Activated CD4-positive, alpha-beta T cell treated with anti-CD3 and anti-CD28 coated beads for 4 hours (primary cell): ENCODE measurements around the gene CTNNA3.
"Not testable (repeated sequence)": the region's sequence is repeated elsewhere in the genome, so short reads cannot be mapped to it uniquely, and the experiment has no call there.

Source experiments
- DNase-seq, 2 donors: peaks; one replicate each; pipeline ENCODE4 v3.0.0-alpha.2; 2020

CTNNA3 gene

DNA sequence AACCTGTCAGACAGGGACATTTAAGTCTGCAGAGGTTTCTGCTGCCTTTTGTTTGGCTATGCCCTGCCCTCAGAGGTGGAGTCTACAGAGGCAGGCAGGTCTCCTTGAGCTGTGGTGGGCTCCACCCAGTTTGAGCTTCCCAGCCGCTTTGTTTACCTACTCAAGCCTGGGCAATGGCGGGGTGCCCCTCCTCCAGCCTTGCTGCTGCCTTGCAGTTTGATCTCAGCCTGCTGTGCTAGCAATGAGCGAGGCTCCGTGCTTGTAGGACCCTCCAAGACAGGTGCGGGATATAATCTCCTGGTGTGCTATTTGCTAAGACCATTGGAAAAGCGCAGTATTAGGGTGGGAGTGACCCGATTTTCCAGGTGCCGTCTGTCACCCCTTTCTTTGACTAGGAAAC, 1360.2 kb downstream of the CTNNA3 start:
- not testable (repeated sequence) for DNase-seq

DNA sequence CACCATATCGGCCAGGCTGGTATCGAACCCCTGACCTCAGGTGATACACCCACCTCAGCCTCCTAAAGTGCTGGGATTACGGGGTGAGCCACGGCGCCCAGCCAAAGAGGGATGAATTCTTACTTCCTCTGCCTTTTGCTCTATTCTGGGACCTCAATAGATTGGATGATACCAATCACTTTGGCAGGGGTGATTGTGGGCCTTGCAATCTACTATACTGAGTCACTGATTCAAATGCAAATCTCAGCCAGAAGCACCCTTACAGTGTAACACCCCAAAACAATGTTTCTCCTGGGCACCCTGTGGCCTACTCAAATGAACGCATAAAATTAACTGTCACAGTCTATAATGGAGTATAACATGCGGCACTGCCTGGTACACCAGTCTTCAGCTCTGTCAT, 1366.8 kb downstream of the CTNNA3 start:
- DNase-seq, result no peak

DNA sequence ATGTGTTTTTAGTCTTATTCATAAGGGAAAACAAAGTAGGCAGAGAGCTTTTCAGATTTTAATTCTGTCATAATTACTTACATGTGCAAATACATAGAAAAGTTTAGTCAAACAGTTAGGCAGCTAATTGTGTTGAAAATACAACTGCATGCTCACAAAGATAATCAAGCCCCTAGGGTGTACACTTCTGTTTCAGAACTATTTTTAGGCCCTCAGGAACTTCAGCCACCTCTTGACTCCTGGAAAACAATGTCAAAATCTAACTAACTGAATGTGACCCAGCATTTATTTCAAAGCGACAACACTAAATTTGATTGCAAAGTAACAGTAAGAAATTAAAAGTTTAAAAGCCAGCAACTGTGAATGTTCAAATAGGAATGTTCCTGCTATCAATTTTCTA, 1369.1 kb downstream of the CTNNA3 start:
- DNase-seq, result no peak

DNA sequence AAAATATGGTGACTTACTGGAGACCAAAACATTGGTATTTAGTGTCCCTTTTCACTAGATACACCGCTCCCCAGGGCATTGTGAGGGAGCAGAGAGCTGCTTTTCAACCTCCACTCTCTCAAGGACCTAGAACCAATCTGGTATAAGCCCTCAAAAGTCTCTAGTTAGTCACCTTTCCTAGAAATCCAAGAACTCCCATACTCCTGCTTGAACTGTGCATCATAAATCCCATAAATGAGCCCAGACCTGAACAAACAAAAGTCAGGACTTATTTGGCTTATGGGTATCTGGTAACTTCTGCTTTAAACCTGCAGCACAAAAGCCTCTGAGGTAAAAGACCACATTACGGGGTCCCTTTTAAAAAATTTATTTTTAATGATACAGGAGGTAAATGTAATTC, 1373.2 kb downstream of the CTNNA3 start:
- no peak for DNase-seq

DNA sequence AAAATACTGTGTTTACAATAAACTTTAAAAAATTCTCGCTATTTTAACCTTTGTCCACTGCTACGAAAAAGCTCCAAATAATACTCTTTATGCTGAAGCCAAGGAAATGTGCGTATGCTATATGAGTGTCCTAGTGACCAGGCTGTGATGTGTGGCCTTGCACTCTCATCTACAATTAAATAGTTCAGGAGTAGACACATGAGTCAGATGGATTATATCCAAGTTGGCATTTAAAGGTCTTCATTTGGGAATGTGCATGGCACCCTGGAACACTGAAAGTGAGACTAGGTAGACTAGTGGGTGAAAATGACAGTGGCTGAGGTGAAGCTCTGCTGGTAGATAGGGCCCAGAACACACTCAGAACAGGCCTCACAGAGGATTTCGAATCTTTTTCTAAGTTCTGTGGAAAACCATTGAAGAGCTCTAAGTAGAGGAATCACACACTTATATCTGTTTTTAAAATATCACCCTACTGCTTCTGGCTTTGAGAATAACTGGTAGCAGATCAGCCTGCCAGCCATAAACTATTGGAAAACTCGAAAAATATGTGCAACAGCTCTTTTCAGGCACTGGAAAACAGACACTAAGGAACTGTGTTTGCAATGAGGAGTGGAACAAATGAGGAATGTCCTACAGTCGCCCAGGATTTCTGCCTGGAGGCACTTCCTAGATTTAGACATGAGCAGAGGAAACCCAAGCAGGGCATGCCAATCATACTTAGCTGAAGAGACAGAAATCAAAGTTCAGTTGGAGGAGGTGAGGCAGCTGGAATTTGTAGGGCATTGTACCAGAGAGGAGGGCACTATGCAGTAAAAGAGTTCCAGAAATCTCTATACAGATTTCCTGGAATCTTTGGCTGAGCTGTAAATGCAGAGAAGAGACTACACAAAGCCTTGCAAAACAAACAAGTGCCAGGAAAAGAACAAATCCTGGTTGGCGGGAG, 1374.0 kb downstream of the CTNNA3 start:
- DNase-seq, result no peak

DNA sequence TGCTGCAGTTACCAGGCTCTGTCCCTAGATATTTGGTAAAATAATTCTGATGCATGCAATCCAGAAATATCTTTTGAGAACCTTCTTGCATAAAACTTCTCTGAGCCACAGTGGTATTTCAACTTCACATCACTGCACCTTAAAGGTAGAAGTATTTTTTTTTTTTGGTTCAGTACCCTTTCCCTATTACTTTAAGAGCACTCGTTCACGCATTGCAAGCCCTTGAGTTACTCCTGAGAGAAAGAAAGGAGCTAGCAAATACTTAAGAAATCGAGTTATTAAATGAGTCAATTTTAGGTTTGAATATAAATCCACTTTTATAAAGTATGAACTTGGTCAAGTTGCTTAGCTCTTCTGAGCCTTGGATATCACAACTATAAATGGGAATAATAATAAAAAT, 1377.2 kb downstream of the CTNNA3 start:
- DNase-seq, result no peak

DNA sequence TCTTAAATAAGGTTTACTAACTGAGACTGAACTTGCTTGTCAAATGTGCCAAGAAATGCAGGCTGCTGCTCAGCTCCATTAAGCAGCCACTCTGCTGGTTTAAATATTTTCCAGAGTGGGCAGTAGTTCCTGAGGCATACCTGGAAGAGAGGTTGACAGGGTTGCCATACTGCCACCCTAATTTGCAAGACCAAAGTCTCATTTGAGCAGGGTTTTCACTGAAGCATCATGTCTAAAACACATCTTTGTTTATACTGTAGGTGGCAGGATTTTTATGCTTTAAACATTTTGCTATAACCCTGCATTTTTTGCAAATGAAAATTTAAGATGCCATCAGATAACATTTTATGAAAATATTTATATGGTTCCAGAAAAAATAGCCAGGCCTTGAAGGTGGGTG, 1388.2 kb downstream of the CTNNA3 start:
- DNase-seq, result no peak

DNA sequence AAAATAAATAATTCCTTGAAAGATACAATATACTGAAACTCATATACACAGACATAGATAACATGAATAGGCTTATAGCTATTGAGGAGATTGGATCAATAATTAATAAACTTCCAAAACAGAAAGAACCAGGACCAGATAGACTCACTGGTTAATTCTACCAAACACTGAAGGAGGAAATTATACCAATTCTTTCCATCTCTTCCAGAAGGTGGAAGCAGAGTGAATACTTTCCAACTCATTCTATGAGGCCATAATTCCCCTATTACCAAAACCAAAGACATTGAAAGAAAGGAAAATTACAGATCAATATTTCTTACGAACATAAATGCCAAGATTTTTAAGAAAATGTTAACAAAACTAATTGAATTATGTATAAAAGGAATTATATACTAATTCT, 1394.9 kb downstream of the CTNNA3 start:
- DNase-seq, result no peak

DNA sequence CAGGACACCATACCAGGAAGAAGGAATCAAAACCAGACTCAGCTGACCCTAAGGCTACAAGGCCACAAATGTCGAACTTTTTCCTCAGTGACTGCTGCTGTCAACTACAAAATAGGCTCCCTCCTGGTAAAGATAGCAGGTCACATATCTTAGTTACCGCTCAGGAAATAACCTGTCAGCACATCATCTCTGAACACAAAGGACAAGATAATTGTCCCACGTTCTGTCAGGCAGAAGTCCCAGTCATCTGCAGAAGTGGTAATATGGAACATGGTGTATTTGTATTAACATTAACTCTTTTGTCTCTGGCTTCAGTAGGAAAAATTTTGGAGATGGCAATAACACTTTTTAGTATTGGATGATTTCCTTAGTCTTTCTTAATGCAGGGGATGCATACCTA, 1400.4 kb downstream of the CTNNA3 start:
- no peak for DNase-seq

DNA sequence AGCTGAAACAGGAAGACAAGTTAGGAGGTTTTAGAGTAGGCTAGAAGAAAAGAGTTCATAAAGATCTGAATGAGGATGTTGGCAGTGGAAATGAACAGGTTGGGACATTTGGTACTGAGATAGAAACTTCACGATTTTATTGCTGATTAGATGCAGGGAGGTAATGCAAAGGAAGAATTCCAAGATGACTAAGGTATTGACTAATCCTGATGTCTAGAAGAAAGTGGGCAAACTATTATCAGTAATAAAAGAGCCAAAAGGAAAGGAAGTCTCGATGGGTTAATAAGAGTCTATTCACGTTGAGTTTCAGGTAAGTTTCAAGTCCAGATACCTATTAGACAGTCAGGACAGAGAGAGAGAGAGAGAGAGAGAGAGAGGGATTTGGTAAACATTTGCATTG, 1401.5 kb downstream of the CTNNA3 start:
- no peak for DNase-seq

DNA sequence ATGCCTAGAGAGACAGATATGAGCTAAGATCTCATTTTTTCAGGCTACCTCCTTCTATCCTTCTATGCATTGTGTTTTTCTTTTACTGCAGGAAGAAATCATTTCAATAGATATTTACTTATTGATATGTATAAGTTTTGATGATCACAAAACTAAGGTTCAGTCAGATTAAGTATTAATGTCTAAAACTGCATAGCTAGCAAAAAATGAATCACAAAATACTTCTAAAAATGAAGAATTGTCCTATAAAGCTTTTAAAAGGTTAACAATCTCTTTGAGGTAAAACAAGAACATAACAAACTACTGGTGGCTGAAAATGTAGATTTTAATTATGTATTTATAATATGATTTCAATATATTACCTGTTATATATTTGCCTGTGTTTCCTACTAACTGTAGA, 1403.1 kb downstream of the CTNNA3 start:
- no peak for DNase-seq

DNA sequence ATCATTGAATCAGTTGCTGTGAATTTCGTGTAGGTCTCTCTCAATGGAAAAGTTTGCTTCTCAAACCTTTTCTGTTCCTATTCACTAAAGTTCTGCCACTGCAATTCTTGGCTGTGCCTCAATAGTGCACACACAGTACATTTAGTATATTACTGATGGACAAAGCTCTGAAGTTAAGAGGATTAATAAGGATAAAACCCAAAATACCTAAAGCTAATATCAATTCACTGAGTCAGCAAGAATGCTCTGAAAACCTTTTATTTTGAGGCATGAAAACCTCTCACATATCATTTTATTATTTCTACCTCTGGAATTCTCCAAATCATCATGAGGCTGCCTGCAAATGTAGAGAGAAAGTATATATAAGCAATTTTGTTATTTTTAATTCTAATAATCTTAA, 1403.5 kb downstream of the CTNNA3 start:
- no peak for DNase-seq

DNA sequence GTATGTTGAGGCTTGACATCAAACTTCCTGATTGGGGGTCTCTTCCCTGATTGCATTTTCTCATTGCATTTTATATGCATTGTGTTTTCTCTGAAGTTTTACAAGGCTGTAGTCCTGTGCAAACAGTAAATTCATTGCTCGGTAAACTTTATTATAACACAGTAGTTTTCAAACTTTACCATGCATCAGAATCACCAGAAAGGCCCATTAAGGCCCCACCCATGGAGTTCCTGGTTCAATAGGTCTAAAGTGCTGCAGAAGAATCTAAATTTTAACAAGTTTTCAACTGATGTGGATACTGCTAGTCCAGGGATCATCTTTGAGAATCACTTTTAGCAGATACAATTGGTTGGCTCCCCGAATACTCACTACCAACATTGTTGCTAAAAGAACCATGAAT, 1404.9 kb downstream of the CTNNA3 start:
- DNase-seq, result no peak

DNA sequence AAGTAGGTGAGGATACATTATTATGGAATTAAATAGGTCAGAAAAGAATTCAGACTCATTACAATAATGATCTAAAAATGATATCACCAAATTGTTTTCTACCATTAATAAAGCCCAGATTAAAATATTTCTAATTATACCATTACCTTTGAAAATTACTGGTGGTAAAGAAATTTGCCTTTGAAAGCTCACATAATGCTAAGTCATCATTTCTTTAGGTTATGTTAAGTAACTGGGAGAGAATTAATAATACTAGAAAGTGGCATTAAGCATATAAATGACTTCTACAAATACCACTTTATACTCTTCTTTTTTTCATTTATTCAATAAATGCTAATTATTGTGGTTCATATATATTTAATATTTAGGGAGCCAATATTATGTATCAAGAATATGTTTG, 1411.4 kb downstream of the CTNNA3 start:
- DNase-seq, result no peak

DNA sequence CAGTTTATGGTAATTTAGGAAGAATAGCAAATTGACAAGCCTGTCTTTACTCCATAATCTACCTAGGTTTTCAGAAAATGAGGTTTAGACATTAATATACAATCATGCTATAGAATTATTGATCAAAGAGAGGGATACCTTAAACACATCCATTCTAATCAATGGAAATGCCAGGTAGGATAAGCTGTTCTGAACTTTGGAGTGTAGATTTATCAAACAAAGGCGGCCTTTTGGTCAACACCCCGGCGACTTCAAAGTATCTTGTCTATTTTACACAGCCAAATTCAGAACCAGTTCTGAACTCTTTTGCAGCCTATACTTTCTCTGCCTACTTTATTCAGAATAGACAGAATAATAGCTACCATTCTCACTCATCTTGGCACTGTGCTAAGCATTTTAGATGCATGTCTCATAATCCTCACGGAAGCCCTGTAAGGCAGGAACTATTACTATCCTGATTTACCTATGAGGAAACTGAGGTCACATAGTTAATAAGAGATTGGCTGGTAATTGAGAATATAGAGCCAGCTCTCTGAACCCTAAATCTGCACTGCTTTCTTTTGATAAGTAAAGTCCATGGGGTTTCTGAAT, 1412.0 kb downstream of the CTNNA3 start:
- DNase-seq, result no peak

DNA sequence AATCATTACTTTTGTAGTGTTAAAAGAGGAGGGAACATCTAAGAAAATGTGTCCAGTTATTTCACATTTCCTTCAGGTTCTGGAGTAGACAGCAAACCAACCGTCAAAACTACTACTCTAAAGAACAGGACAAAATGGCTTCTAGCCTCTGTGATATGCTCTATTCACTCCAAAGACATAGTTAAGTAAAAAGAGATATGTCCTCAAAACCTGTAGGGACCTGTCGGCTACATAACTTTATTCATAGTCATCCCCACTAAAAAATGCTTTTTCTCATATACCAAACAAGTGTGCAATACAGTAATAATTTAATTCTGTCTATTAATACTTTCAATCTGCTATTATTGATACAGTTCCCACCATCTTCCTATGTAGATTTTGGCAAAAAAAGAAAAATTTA, 1412.9 kb downstream of the CTNNA3 start:
- no peak for DNase-seq

DNA sequence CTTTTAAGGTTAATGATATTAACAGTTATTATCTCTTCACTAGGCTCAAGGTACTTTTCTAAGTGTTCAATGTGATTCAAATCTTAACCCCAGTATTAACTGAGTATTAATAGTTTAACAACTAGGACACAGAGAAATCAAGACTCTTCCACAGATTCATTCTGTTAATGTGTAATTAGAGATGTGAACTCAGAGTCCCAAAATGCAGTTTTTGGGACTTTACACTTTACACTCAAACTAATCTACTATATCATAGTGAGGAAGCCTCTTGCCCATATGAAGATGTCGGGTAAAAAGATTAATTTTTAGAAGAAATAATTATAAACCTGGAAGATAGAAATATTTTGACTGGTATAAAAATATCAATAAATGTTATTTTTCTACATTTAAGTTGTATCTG, 1414.7 kb downstream of the CTNNA3 start:
- no peak for DNase-seq

DNA sequence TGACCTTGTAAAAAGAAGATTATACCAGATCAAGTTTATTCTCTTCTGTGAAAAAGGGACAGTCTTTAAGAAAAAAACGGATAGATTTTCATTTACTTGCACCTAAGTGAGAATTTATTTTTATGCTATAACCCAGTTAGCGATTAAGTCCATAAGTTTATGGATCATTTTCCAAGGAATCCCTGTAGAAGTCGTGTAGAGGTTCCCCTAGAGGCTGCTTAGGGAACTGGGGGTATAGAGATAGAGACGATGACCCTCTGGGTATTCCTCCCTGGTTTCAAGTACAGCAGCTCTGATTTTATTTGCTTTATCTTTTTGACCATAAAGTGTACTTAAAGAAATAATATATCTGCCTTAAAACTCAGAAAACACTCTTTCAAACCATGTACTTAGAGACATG, 1418.5 kb downstream of the CTNNA3 start:
- no peak for DNase-seq

DNA sequence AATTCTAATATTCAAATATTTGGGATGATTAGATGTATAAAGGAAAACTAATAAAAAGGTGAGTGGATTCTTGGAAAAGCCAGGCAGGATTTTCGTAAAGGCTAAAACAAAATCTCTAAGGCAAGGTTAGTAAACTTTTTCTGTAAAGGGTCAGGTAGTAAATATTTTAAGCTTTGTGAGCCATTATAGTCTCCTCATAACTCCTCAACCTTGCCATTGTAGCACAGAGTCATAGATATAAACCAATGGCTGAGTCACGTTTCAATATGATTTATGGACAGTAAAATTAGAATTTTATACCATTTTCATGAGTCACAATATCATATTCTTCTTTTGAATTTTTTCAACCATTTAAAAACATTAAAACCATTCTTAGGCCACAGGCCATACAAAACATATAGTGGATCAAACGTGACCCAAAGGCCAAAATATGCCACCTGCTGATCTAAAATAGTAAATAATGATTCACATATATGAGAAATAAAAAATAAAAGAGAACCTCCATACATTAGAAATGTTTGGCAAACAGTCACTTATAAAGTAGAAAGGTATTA, 1422.0 kb downstream of the CTNNA3 start:
- no peak for DNase-seq

DNA sequence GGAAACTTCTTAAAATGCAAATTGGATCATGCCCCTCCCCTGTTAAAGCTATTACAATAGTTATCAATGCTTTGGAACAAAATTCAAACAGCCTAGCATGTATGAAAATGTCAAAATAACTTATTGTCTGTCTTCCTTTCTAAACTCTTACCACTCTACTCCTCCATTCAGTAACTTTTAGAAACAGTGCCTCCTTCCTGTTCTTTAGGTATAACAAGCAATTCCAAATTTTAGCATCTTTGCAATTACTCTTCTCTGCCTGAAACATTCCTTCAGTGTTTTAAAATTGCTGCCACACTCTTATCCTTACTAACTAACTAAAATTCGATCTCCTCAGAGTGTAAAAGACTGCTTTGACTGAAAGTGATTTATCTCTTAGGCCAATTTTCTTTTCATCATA, 1430.6 kb downstream of the CTNNA3 start:
- no peak for DNase-seq

DNA sequence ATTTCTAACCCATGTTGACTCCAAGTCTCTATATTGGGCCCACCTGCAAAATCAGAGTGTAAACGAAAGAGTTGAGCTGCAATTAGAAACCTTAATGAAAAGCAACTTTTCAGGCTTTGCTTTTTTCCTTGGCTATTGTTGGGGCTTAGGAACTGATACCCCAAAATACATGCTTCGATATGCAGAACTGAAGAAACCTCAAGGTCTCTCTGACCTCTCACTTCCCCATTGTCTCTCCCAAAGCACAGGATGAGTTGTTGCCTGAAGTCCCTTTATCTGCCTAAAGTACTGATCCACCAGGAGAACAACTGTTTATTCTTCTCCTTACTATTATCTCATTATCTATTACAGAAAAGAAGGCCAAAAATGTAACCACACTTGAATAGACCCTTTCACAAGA, 1436.2 kb downstream of the CTNNA3 start:
- no peak for DNase-seq

DNA sequence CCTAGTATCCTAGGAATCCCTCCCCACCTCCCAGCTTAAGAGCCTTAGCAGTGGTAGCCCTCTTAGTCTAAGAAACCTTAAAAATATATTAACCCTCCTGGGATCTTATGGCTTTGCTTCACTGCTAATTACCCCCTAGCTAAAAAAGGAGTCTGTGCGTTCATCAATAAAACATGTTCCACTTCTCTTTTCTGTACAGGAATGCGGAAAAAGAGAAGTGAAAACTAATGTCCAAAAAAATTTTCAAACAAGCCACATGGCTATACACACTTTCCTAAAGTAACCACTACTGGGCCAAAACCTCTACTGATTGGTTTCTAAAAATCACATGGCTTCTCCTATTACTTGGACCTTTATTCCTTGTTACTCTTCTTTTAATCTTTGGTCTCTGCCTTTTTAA, 1437.3 kb downstream of the CTNNA3 start:
- DNase-seq, result no peak

DNA sequence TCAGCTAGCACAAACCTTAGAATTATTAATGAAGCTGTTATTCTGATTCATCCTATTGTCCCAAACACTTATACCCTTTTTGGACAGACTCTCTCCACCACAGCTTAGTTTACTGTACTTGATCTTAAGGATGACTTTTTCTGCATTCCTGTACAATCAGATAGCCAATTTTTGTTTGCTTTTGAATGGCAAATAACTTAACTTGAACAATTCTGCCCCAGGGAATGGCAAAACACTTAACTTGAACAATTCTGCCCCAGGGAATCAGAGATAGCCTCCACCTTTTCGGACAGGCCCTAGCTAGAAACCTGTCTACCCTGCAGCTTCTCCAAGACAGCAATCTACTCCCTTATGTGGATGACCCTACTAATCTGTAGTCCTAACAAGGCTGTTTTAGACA, 1438.2 kb downstream of the CTNNA3 start:
- DNase-seq, result no peak

DNA sequence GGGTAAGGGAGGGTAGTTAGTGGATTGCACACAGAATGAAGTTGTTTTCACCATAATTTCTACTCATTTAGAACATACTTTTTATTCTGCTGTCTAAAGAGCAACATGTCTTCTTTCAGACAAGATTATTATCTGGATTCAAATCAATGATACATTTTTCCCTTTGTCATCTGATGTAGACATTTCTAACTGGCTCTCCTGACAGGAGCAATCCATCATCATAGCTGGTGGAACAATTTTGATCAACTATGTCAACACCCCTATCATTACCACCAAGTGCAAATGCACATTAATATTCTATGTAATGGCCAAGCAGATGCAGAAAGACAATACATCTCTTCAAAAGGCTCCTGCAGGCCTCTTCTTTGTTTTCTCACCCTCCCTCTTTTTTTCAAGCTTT, 1443.0 kb downstream of the CTNNA3 start:
- no peak for DNase-seq
